Activated CD8-positive, alpha-beta T cell treated with anti-CD3 and anti-CD28 coated beads for 36 hours (primary cell): Measurements from ENCODE around the gene THBD. TPM values are rescaled to one million over a fixed set of nuclear protein-coding genes. Genes with fewer than 3 reads are reported as not detected.

Source experiments
- ATAC-seq: fragments of 200-7000 bp; cut with Tn5 transposase; one replicate; pipeline ENCODE4 v1.10.0; 2021; ENCODE audit warnings: mild to moderate bottlenecking, moderate library complexity
- CTCF ChIA-PET: fragments of 350-600 bp; sonication (Branson Sonifier 250); formaldehyde crosslinking; loops from one replicate; lab custom pipeline; 2021; ENCODE audit warnings: antibody characterized with exemption; lab: Charles Lee
- POLR2A ChIA-PET: fragments of 350-600 bp; sonication (Branson Sonifier 250); formaldehyde crosslinking; loops from one replicate; lab custom pipeline; 2021; ENCODE audit warnings: antibody characterized with exemption; lab: Charles Lee
- DNase-seq: peaks from one replicate; pipeline ENCODE4 v3.0.0-alpha.2; 2020
- H3K27ac Mint-ChIP-seq: one replicate; pipeline ENCODE4 v1.8.0; 2021; ENCODE audit warnings: mild to moderate bottlenecking, mixed read lengths
- H3K27me3 Mint-ChIP-seq: one replicate; pipeline ENCODE4 v1.8.0; 2021; ENCODE audit warnings: mixed read lengths
- H3K36me3 Mint-ChIP-seq: one replicate; pipeline ENCODE4 v1.8.0; 2021; ENCODE audit warnings: low read depth, mixed read lengths
- H3K4me1 Mint-ChIP-seq: one replicate; pipeline ENCODE4 v1.8.0; 2021; ENCODE audit warnings: low read depth, mixed read lengths
- H3K4me3 Mint-ChIP-seq: one replicate; pipeline ENCODE4 v1.8.0; 2021; ENCODE audit warnings: mild to moderate bottlenecking, moderate library complexity, mixed read lengths
- H3K9me3 Mint-ChIP-seq: one replicate; pipeline ENCODE4 v1.8.0; 2021; ENCODE audit warnings: mixed read lengths
- intact Hi-C: fragments of 100-400 bp; cut with micrococcal nuclease; formaldehyde crosslinking; loops from one replicate; pipeline ENCODE4 v1.10.0; 2022
- total RNA-seq, 2 experiments: library from RNA; stranded (reverse); gene quantifications; one replicate each; pipeline ENCODE4 v1.2.3, GENCODE V29; 2021
- TF ChIP-seq, protein P1 (sequence below): fragments of 200-600 bp; IDR thresholded peaks from one replicate; pipeline ENCODE4 v1.8.0; 2022; ENCODE audit warnings: antibody characterized with exemption, mild to moderate bottlenecking

The THBD gene
- total RNA-seq, 2 experiments from 2014 or later: not detected

DNA sequence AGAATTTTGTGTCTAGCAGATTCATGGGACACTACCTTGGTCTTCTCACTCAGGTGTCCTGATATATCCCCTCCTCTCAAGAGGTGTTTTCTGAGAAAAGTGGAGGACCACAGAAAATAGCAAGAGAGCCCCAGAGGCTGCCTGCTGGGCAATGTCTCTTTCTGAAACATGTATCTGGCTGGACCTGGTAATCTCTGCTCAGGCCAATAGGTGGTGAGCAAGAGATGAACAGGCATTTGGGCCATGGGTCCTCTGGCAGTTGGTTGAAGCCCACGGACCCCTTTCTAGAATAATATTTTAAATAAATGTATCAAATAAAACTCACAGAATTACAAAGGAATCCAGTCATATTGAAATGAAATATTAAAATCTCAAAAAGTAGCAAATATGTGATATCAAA lies 8.8 kb upstream of the THBD start:
- no peaks in the 10 kb centered on the region for H3K36me3 Mint-ChIP-seq
- no peak overlapping the region for H3K4me3 Mint-ChIP-seq
- peaks cover 2% of the 10 kb centered on the region for H3K9me3 Mint-ChIP-seq
- ChIA-PET POLR2A (no interaction called here), CTCF (no interaction called here)
- no peak for DNase-seq
- TF ChIP-seq, protein P1, sequence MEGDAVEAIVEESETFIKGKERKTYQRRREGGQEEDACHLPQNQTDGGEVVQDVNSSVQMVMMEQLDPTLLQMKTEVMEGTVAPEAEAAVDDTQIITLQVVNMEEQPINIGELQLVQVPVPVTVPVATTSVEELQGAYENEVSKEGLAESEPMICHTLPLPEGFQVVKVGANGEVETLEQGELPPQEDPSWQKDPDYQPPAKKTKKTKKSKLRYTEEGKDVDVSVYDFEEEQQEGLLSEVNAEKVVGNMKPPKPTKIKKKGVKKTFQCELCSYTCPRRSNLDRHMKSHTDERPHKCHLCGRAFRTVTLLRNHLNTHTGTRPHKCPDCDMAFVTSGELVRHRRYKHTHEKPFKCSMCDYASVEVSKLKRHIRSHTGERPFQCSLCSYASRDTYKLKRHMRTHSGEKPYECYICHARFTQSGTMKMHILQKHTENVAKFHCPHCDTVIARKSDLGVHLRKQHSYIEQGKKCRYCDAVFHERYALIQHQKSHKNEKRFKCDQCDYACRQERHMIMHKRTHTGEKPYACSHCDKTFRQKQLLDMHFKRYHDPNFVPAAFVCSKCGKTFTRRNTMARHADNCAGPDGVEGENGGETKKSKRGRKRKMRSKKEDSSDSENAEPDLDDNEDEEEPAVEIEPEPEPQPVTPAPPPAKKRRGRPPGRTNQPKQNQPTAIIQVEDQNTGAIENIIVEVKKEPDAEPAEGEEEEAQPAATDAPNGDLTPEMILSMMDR: no peak
- no peaks in the 10 kb centered on the region for H3K4me1 Mint-ChIP-seq
- peaks cover 5% of the 10 kb centered on the region for H3K27me3 Mint-ChIP-seq
- ATAC-seq: no peak
- no peak overlapping the region for H3K27ac Mint-ChIP-seq
- intact Hi-C loops: no loop called here

GRCh38 chr20:23052904-23053303 lies 3.4 kb upstream of the THBD start:
- ATAC-seq (no peak), DNase-seq (no peak)
- TF ChIP-seq, protein P1: no peak
- intact Hi-C loops: no loop called here
- Mint-ChIP-seq H3K27ac (no peak overlapping the region), H3K9me3 (peaks cover 2% of the 10 kb centered on the region), H3K4me3 (no peak overlapping the region), H3K36me3 (no peaks in the 10 kb centered on the region), H3K27me3 (peaks cover 39% of the 10 kb centered on the region), H3K4me1 (no peaks in the 10 kb centered on the region)
- ChIA-PET POLR2A (no interaction called here), CTCF (no interaction called here)

DNA sequence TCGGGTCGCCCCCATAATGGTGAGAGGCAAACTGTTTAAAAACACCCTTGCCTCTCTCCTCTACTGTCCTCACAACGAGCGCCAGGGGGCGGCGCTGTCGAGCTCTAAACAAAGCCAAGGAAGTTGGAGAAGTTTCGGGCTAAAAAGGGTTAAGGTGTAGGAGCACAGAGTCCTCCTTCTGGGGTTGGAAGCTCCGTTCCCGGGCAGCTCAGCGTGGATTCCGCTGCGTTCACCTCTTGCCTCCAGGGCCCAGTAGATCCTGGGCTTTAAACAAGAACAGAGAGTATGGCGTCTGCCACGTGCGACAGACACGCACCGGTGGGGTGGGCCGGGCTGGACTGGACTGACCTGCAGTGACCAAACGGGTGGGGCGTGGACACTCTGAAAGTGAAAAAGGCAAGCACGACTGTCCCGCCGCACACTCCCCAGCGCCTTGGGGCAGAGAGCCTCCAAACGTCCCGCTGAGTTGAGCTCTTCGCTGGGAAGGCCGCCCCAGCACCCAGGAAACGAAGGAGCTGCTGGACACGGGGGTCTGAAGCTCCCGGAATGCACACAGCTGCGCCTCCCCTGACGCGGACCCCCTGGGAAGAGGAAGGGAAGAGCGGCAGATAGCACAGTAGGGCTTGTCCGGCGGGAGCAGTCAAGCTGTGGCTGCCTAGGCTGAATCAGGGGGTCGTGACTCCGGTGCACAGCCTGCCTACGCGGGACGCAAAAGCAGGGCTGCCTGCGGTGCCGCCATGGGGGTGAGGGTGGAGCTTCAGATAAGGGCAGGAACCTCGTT lies 1.6 kb upstream of the THBD start:
- no peak overlapping the region for H3K4me3 Mint-ChIP-seq
- DNase-seq: peak; percentile 66
- H3K27me3 Mint-ChIP-seq: peaks cover 49% of the 10 kb centered on the region
- peak; percentile 20 for ATAC-seq
- H3K36me3 Mint-ChIP-seq: no peaks in the 10 kb centered on the region
- ChIA-PET POLR2A (no interaction called here), CTCF (interaction anchor here (1.0 to 1.4 kb wide), 3 partner anchors 10 to 299 kb away, joined by 4 to 6 read pairs (median 5); no protein-coding TSS in a partner anchor)
- no peak overlapping the region for H3K27ac Mint-ChIP-seq
- intact Hi-C loops: no loop called here
- H3K9me3 Mint-ChIP-seq: no peaks in the 10 kb centered on the region
- TF ChIP-seq, protein P1: peak; percentile 39
- H3K4me1 Mint-ChIP-seq: no peaks in the 10 kb centered on the region

GRCh38 chr20:23050076-23050838 lies 785 bp upstream of the THBD start:
- Mint-ChIP-seq H3K36me3 (no peaks in the 10 kb centered on the region), H3K27me3 (peaks cover 51% of the 10 kb centered on the region), H3K4me3 (no peak overlapping the region), H3K4me1 (no peaks in the 10 kb centered on the region), H3K27ac (no peak overlapping the region), H3K9me3 (no peaks in the 10 kb centered on the region)
- intact Hi-C loops: no loop called here
- TF ChIP-seq, protein P1: no peak
- DNase-seq: no peak
- ATAC-seq: no peak
- CTCF ChIA-PET: interaction anchor here (1.0 to 1.4 kb wide), 3 partner anchors 11 to 299 kb away, joined by 4 to 6 read pairs (median 5); no protein-coding TSS in a partner anchor
- POLR2A ChIA-PET: no interaction called here
